Cardiac fibroblast (primary cell): ENCODE measurements around the gene FNIP2.

Source experiments
- DNase-seq, 2 donors: peaks; one replicate each; pipeline versions ENCODE4 v3.0.0 to v3.0.0-alpha.2; 2010; ENCODE audit warnings: low read depth in 2 of 2
- H3K4me3 ChIP-seq, 2 donors: replicated peaks in 1 of 2; 1 replicate in 1 of 2; 2 replicates in 1 of 2; pipeline ENCODE4 v1.5.1; 2011; ENCODE audit warnings: low read depth in 2 of 2, low read length in 2 of 2, mild to moderate bottlenecking in 2 of 2, moderate library complexity in 1 of 2
- TF ChIP-seq, protein P1 (sequence below): IDR thresholded peaks from one replicate; pipeline ENCODE4 v1.5.1; 2011; ENCODE audit warnings: low read depth, mild to moderate bottlenecking, low read length, inconsistent platforms

Gene FNIP2

GRCh38 chr4:158812543-158812942 is 43.7 kb downstream of the FNIP2 start:
- DNase-seq, result no peak
- no peak overlapping the region for H3K4me3 ChIP-seq
- TF ChIP-seq, protein P1, sequence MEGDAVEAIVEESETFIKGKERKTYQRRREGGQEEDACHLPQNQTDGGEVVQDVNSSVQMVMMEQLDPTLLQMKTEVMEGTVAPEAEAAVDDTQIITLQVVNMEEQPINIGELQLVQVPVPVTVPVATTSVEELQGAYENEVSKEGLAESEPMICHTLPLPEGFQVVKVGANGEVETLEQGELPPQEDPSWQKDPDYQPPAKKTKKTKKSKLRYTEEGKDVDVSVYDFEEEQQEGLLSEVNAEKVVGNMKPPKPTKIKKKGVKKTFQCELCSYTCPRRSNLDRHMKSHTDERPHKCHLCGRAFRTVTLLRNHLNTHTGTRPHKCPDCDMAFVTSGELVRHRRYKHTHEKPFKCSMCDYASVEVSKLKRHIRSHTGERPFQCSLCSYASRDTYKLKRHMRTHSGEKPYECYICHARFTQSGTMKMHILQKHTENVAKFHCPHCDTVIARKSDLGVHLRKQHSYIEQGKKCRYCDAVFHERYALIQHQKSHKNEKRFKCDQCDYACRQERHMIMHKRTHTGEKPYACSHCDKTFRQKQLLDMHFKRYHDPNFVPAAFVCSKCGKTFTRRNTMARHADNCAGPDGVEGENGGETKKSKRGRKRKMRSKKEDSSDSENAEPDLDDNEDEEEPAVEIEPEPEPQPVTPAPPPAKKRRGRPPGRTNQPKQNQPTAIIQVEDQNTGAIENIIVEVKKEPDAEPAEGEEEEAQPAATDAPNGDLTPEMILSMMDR, result no peak

DNA sequence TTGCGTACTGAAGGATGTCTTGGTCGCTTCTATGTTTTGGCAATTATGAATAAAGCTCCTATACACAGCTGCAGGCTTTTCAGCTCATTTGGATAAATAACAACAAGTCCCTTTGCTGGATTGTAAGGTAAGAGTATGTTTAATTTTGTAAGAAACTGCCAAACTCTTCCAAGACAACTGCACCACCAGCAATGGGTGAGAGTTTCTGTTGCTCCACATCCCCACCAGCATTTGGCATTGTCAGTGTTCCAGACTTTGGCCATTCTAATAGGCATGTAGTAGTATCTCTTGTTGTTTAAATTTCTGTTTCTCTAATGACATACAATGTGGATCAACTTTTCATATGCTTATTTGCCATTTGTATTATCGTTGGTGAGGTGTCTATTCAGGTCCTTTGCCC is 44.3 kb downstream of the FNIP2 start:
- TF ChIP-seq, protein P1, result no peak
- no peak for DNase-seq
- no peak overlapping the region for H3K4me3 ChIP-seq

GRCh38 chr4:158814207-158814606 is 45.4 kb downstream of the FNIP2 start:
- H3K4me3 ChIP-seq, result no peak overlapping the region
- no peak for DNase-seq
- TF ChIP-seq, protein P1, result no peak

GRCh38 chr4:158814636-158815330 is 46.0 kb downstream of the FNIP2 start:
- H3K4me3 ChIP-seq, result no peak overlapping the region
- peak; percentile 36 to 64 for DNase-seq
- TF ChIP-seq, protein P1, result no peak

- no peak for DNase-seq
- H3K4me3 ChIP-seq, result no peak overlapping the region
- TF ChIP-seq, protein P1, result no peak
Measured at GRCh38 chr4:158816955-158817354, 48.1 kb downstream of the FNIP2 start.

- H3K4me3 ChIP-seq, result no peak overlapping the region
- TF ChIP-seq, protein P1, result no peak
- peak in 1 of 2 donors; percentile 40 for DNase-seq
Measured at GRCh38 chr4:158817562-158818296, 48.9 kb downstream of the FNIP2 start.
